ENCODE measurements around the gene CSGALNACT2.
"Not testable (repeated sequence)": the region's sequence is repeated elsewhere in the genome, so short reads cannot be mapped to it uniquely, and the experiment has no call there.

CSGALNACT2 gene

GRCh38 chr10:43153901-43154300, 15.7 kb downstream of the CSGALNACT2 start:
- DNase-seq, result no peak

GRCh38 chr10:43155221-43155620, 17.0 kb downstream of the CSGALNACT2 start:
- DNase-seq, result no peak

GRCh38 chr10:43155741-43156140, 17.5 kb downstream of the CSGALNACT2 start:
- no peak for DNase-seq

GRCh38 chr10:43156590-43157341, 18.5 kb downstream of the CSGALNACT2 start:
- no peak for DNase-seq

- DNase-seq, result no peak
Observed at GRCh38 chr10:43158636-43159035, 20.4 kb downstream of the CSGALNACT2 start.

GRCh38 chr10:43160046-43160920, 22.0 kb downstream of the CSGALNACT2 start:
- DNase-seq, result no peak

GRCh38 chr10:43160921-43161255, 22.6 kb downstream of the CSGALNACT2 start:
- no peak for DNase-seq

- DNase-seq, result no peak
Observed at GRCh38 chr10:43162604-43163003, 24.4 kb downstream of the CSGALNACT2 start.

GRCh38 chr10:43166207-43166879, 28.1 kb downstream of the CSGALNACT2 start:
- no peak for DNase-seq

GRCh38 chr10:43166880-43167497, 28.7 kb downstream of the CSGALNACT2 start:
- no peak for DNase-seq

- no peak for DNase-seq
Observed at GRCh38 chr10:43167498-43167889, 29.2 kb downstream of the CSGALNACT2 start.

- no peak for DNase-seq
Observed at GRCh38 chr10:43170491-43170890, 32.2 kb downstream of the CSGALNACT2 start.

GRCh38 chr10:43172645-43173044, 34.4 kb downstream of the CSGALNACT2 start:
- no peak for DNase-seq

- DNase-seq, result no peak
Observed at GRCh38 chr10:43173120-43173519, 34.9 kb downstream of the CSGALNACT2 start.

GRCh38 chr10:43174969-43175368, 36.7 kb downstream of the CSGALNACT2 start:
- DNase-seq, result no peak

- no peak for DNase-seq
Observed at GRCh38 chr10:43176271-43176670, 38.0 kb downstream of the CSGALNACT2 start.

- no peak for DNase-seq
Observed at GRCh38 chr10:43177595-43177994, 39.4 kb downstream of the CSGALNACT2 start.

GRCh38 chr10:43181146-43181545, 42.9 kb downstream of the CSGALNACT2 start:
- DNase-seq, result no peak

- DNase-seq, result not testable (repeated sequence)
Observed at GRCh38 chr10:43183764-43184163, 45.5 kb downstream of the CSGALNACT2 start.

- DNase-seq, result no peak
Observed at GRCh38 chr10:43186150-43186549, 47.9 kb downstream of the CSGALNACT2 start.

GRCh38 chr10:43187213-43187612, 49.0 kb downstream of the CSGALNACT2 start:
- DNase-seq, result no peak

GRCh38 chr10:43188702-43189101, 50.5 kb downstream of the CSGALNACT2 start:
- no peak for DNase-seq

GRCh38 chr10:43190289-43190688, 52.0 kb downstream of the CSGALNACT2 start:
- no peak for DNase-seq

All from NCI-H2171 treated with DMSO at 0.1 percent for 48 hours (cell line).